GM12865 (cell line): ENCODE results near the gene PDE11A.

Experiments
- DNase-seq: peaks from one replicate; pipeline ENCODE4 v3.0.0; 2010; ENCODE audit warnings: low read depth
- H3K4me3 ChIP-seq: 2 replicates; pipeline ENCODE4 v1.5.1; 2011; ENCODE audit warnings: mild to moderate bottlenecking, low read depth, low read length, control low read depth
- TF ChIP-seq, protein P1 (sequence below): IDR thresholded peaks from 2 replicates; pipeline ENCODE4 v1.5.1; 2011; ENCODE audit warnings: low read length, control low read depth, low read depth, inconsistent platforms; ENCODE audit not compliant: insufficient read depth; ENCODE audit errors: missing control alignments

Gene PDE11A

DNA sequence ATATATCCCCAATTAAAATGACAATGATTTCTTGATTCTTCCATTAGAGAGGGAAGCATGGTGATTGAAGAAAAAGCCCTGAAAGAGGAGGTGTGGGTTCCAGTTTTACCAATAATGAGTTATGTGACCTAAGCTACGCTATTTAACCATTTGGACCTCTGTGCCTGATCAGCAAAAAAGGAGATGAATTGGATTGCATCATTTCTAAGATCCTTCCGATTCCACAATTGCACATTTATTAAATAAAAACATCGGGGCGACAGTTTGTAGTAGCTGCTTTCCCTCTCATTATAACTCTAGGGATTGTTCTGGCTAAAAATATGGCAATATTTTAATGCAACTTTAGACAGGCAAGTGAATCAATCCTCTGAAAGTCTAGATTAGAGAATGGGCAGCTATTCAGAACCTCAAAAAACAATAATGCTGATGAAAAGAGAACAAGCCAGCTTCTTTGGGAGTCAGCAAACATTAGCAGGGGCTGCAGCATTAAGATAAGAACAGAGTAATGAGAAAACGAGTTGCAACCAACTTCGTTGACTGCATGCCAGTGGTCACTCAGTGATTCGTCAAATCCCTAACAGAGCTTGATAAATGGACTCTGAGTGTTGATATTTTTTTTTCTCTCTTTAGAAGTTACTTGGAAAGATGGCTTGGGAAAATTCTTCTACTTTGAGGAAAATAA, 378.8 kb downstream of the PDE11A start:
- DNase-seq: no peak
- no peak overlapping the region for H3K4me3 ChIP-seq
- TF ChIP-seq, protein P1, sequence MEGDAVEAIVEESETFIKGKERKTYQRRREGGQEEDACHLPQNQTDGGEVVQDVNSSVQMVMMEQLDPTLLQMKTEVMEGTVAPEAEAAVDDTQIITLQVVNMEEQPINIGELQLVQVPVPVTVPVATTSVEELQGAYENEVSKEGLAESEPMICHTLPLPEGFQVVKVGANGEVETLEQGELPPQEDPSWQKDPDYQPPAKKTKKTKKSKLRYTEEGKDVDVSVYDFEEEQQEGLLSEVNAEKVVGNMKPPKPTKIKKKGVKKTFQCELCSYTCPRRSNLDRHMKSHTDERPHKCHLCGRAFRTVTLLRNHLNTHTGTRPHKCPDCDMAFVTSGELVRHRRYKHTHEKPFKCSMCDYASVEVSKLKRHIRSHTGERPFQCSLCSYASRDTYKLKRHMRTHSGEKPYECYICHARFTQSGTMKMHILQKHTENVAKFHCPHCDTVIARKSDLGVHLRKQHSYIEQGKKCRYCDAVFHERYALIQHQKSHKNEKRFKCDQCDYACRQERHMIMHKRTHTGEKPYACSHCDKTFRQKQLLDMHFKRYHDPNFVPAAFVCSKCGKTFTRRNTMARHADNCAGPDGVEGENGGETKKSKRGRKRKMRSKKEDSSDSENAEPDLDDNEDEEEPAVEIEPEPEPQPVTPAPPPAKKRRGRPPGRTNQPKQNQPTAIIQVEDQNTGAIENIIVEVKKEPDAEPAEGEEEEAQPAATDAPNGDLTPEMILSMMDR: no peak

DNA sequence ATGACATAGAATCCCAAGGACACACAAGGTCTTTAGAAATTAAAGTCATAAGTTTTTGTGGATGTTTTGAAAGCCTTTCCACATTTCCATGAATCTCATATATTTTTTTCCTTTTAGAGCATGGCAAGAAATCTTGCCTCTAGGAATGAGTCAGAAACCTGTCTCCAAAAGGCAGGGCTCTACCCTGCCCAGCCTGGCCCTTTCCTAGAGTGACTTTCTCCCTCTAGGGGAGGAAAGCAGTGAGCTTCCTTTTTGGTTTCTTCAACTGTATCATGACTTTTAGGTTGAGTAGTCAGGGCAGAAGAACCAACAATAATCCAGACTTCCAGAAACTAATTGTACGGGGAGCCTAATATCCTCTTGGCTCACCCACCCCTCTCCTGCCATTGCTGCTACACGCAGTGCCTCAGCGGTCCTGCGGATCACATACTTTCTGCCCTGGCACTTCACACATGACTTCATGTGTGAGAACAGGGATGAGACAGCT, 379.8 kb downstream of the PDE11A start:
- DNase-seq: no peak
- TF ChIP-seq, protein P1: no peak
- no peak overlapping the region for H3K4me3 ChIP-seq

DNA sequence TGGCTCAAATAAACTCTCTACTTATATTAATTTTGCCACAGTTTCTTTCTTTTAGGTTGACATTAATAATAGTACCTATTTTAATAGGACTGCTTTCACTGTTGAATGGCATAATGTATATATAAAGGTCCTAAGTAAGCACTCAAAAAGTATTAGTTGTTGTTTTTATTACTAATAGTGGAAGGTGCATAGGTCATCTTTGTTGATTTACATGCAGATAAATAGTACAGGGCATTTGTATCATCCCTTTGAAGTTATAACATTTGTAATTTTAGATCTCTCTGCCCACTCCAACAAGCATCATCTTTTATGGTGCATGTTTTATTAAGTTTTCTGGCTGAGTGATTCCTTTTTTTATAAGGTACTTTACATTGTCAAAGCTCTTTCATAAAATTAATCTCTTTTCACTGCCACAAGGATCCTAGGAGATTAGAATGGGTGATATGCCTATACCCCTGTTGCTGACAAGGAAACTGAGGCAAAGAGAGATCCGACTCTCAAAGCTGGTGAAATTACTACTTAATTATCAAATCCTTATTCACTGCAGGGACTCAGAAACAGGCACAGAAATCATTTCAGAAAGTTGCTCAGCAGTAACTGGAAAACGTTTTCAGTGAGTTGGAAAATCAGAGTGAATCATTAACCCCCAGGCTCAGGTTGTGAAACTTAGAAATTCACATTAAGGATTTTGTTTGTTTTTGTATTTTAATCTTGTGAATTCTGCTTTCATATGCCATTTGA, 380.4 kb downstream of the PDE11A start:
- DNase-seq: no peak
- no peak overlapping the region for H3K4me3 ChIP-seq
- TF ChIP-seq, protein P1: no peak

DNA sequence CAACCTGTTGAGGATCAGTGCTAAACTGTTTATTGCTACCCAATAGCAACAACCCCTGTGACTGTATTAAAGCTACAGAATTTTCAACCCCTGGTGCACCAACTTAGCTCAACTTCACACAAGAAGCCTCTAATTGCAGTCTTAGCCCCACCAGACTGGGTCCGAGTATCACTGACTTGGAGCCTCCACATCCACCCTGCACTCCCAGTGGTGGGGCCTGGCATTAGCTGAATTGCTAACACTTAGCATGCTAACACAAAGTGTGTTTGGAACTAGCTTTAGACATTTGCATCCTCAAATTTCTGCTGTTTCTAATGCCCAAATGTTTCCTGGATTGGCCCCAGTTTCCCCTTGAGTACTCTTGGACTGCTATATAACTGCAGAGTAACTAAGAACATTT, 381.4 kb downstream of the PDE11A start:
- H3K4me3 ChIP-seq: no peak overlapping the region
- DNase-seq: no peak
- TF ChIP-seq, protein P1: no peak

DNA sequence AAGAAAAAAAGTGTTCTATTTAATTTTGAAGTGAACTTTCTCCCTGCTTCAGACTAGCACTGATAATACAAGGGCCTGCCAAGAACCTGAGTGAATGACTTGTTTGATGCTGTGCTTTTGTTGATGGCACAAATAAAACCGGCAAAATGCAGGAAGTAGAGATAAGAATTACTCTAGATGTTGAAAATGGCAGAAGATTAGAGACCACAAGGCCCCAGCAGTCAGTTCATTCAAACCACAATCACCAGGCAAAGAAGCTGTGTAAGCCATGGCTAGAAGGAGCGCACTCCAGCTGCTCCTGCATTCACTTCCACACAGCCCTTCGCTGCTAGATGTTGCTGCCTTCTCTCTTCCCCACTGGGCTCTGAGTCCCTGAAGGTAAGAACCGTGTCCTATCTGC, 383.0 kb downstream of the PDE11A start:
- no peak for DNase-seq
- TF ChIP-seq, protein P1: no peak
- no peak overlapping the region for H3K4me3 ChIP-seq

DNA sequence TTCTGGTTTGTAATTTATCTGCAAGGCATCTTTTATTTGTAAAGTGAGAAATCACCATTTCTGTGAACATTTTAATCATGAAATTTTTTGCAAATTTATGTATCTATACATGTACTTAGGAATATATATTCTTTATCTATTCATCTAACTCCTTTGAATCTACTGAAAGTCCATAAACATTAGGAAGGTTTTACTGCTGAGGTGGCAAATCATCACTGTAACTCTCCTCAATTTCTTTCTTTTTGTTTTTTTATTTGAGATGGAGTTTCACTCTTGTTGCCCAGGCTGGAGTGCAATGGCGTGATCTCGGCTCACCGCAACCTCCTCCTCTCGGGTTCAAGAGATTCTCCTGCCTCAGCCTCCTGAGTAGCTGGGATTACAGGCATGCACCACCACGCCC, 383.7 kb downstream of the PDE11A start:
- TF ChIP-seq, protein P1: no peak
- no peak for DNase-seq
- no peak overlapping the region for H3K4me3 ChIP-seq

DNA sequence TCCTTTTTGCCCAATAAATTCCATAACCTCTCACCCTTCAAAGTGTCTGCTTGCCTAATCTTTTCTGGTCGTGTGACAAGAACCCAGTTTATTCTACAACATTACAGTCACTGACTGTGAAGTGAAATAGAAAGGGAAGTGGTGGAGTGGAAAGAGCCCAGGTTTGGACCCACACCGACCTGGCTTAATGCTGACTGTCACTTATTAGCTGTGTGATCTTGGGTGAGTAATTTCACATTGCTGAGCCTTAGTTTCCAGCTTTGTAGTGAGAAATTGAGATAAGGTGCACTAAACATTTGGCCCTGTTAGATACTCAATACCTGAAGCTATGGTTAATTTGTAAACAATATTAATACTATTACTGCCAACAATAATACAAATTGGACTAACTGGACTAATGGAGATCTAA, 388.9 kb downstream of the PDE11A start:
- DNase-seq: no peak
- H3K4me3 ChIP-seq: no peak overlapping the region
- TF ChIP-seq, protein P1: no peak
